ENCODE data around the gene MEIS2. TPM values are rescaled to one million over a fixed set of nuclear protein-coding genes. Genes with fewer than 3 reads are reported as not detected.

MEIS2 gene
- total and polyA plus RNA-seq, 2 experiments from 2014 or later, result 224 to 432 TPM

DNA sequence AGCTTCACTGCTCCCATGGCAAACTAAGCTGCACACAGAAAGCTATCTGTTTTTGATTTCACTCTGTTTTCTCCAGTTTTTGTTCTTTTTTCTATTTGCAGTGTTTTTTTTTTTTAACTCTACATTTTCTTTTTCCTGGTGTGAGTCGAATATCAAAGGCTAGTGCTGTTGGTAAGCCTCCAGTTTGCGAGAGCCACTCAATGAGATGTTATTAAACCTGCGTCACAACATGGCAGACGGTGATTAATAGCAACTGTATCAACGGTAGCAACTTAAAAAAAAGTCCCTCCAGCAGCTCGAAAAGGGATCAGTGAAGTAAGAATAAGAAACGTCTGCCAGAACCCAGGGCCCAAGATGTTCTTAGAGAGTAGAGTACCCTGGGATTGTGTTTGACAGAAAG is 84.1 kb downstream of the MEIS2 start:
- Histone ChIP-seq H3K27ac (peak overlapping the region; percentile 76), H3K36me3 (peaks cover 26% of the 10 kb centered on the region), H3K9me3 (ENCODE audit: low read depth) (no peaks in the 10 kb centered on the region), H3K4me1 (ENCODE audit: low read depth) (peaks cover 65% of the 10 kb centered on the region), H3K27me3 (no peaks in the 10 kb centered on the region), H3K4me3 (no peak overlapping the region)
- DNase-seq (ENCODE audit: low read depth in 1 of 2, low spot score in 1 of 2), result peak in 1 of 2 donors; percentile 82
- TF ChIP-seq, protein P1, sequence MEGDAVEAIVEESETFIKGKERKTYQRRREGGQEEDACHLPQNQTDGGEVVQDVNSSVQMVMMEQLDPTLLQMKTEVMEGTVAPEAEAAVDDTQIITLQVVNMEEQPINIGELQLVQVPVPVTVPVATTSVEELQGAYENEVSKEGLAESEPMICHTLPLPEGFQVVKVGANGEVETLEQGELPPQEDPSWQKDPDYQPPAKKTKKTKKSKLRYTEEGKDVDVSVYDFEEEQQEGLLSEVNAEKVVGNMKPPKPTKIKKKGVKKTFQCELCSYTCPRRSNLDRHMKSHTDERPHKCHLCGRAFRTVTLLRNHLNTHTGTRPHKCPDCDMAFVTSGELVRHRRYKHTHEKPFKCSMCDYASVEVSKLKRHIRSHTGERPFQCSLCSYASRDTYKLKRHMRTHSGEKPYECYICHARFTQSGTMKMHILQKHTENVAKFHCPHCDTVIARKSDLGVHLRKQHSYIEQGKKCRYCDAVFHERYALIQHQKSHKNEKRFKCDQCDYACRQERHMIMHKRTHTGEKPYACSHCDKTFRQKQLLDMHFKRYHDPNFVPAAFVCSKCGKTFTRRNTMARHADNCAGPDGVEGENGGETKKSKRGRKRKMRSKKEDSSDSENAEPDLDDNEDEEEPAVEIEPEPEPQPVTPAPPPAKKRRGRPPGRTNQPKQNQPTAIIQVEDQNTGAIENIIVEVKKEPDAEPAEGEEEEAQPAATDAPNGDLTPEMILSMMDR (IDR thresholded peaks at IDR 0.05; ENCODE audit: low read depth, low read length), result no peak

DNA sequence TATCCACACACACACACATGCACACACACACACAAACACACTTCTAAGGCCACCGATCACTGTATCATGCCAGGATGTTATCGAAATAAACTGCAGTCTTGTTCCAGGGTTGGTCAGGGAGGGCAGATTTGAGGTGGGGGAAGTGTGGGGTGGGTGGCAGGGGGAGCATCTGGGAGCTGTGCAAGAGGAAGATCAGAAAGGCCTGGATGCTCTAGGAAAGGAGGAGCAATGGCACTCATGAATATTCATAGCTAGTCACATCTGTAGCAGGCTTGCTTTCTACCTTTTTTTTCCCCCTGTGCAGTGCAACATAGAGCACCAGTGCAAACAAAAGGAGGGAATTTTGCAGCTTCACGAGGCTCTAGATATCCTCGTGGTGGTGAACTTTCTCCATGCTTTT is 84.9 kb downstream of the MEIS2 start:
- Histone ChIP-seq H3K27me3 (no peaks in the 10 kb centered on the region), H3K4me3 (no peak overlapping the region), H3K27ac (peak overlapping the region; percentile 76), H3K4me1 (ENCODE audit: low read depth) (peaks cover 62% of the 10 kb centered on the region), H3K36me3 (peaks cover 34% of the 10 kb centered on the region), H3K9me3 (ENCODE audit: low read depth) (no peaks in the 10 kb centered on the region)
- DNase-seq (ENCODE audit: low read depth in 1 of 2, low spot score in 1 of 2), result no peak
- TF ChIP-seq, protein P1 (IDR thresholded peaks at IDR 0.05; ENCODE audit: low read depth, low read length), result no peak

DNA sequence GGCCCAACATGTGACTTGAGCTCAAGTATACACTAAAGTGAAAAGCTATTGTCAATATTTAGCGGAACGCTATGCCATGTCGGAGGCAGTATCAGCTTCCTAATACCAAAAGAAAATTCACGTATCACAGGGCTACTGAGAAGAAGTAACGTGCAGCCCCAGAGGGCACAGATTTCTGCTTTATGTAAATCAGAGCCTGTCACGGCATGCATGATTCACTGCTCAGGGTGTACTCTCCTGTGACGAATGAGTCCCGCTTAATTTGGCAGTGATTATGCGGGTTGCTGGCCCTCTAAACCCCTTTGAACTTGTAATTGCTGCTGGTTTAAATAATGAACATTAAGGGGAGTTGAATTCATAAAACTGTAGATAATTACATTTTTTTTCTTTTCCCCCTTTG is 85.3 kb downstream of the MEIS2 start:
- Histone ChIP-seq H3K4me3 (no peak overlapping the region), H3K4me1 (ENCODE audit: low read depth) (peaks cover 58% of the 10 kb centered on the region), H3K27me3 (no peaks in the 10 kb centered on the region), H3K27ac (peak overlapping the region; percentile 76), H3K9me3 (ENCODE audit: low read depth) (no peaks in the 10 kb centered on the region), H3K36me3 (peaks cover 36% of the 10 kb centered on the region)
- TF ChIP-seq, protein P1 (IDR thresholded peaks at IDR 0.05; ENCODE audit: low read depth, low read length), result no peak
- DNase-seq (ENCODE audit: low read depth in 1 of 2, low spot score in 1 of 2), result peak; percentile 19 to 74

DNA sequence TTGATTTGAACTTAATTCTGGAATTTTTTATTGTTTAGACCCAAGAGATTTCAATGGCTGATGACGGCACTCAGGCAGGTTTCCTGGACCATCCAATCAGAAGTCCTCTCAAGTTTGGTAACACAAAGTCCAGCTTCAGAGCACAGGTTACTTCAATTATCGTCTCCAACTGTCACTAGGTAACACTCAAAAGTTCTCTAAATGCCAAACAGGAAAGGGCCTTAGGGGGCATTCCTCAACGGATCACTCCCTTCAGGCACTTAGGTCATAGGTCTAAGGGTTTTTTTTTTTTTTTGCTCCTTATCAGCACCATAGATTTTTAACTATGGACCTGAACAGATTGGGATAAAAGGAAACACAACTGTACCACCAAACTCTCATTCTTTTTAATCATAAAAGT is 85.8 kb downstream of the MEIS2 start:
- DNase-seq (ENCODE audit: low read depth in 1 of 2, low spot score in 1 of 2), result no peak
- TF ChIP-seq, protein P1 (IDR thresholded peaks at IDR 0.05; ENCODE audit: low read depth, low read length), result no peak
- Histone ChIP-seq H3K4me3 (no peak overlapping the region), H3K27ac (peak overlapping the region; percentile 76), H3K27me3 (no peaks in the 10 kb centered on the region), H3K4me1 (ENCODE audit: low read depth) (peaks cover 53% of the 10 kb centered on the region), H3K36me3 (peaks cover 39% of the 10 kb centered on the region), H3K9me3 (ENCODE audit: low read depth) (no peaks in the 10 kb centered on the region)

DNA sequence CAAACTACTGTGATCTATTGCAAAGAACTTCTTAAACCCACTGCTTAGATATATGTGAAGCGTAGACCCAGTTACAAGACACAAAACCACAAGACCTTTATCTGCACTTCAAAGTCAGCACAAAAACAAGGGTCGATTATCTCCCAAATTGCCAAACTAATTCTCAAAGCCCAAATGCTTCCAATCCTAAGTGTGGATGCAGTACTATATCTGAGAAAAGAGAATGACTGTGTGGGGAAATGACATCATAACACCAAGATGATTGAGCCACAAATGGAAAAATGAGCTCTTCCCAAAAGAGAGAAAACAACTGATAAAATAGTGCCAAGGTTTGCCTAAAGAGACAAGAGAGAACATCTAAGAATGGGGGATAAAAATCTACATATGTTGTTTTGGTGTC is 86.2 kb downstream of the MEIS2 start:
- Histone ChIP-seq H3K36me3 (peaks cover 42% of the 10 kb centered on the region), H3K9me3 (ENCODE audit: low read depth) (no peaks in the 10 kb centered on the region), H3K27me3 (no peaks in the 10 kb centered on the region), H3K4me1 (ENCODE audit: low read depth) (peaks cover 49% of the 10 kb centered on the region), H3K27ac (peak overlapping the region; percentile 76), H3K4me3 (no peak overlapping the region)
- DNase-seq (ENCODE audit: low read depth in 1 of 2, low spot score in 1 of 2), result peak in 1 of 2 donors; percentile 78
- TF ChIP-seq, protein P1 (IDR thresholded peaks at IDR 0.05; ENCODE audit: low read depth, low read length), result no peak

DNA sequence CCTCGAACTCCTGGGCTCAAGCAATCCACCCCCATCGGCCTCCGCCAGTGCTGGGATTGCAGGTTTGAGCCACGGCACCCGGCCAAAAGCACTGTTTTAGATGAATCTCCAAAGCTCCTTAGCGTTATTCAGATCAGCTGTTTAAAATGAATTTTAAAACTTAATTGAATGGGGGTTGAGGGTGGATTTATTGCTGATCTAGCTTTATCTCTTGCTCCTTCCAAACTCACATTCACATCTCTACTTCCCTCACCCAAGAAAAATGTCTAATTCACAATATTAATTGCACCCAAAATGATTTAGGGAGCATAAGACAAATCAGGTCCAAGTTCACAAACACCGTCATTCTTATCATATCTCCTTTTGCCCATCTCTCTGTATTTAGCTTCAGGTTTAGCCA is 89.8 kb downstream of the MEIS2 start:
- DNase-seq (ENCODE audit: low read depth in 1 of 2, low spot score in 1 of 2), result no peak
- Histone ChIP-seq H3K4me3 (no peak overlapping the region), H3K4me1 (ENCODE audit: low read depth) (peaks cover 24% of the 10 kb centered on the region), H3K9me3 (ENCODE audit: low read depth) (no peaks in the 10 kb centered on the region), H3K27me3 (no peaks in the 10 kb centered on the region), H3K27ac (peak overlapping the region; percentile 63), H3K36me3 (peaks cover 39% of the 10 kb centered on the region)
- TF ChIP-seq, protein P1 (IDR thresholded peaks at IDR 0.05; ENCODE audit: low read depth, low read length), result no peak
